SK-MEL-5 (cell line): Measurements from ENCODE around the gene EFHD1. TPM values are rescaled to one million over a fixed set of nuclear protein-coding genes. Genes with fewer than 3 reads are reported as not detected.

Experiments
- DNase-seq: peaks from one replicate; pipeline ENCODE4 v3.0.0-alpha.2; 2016; ENCODE audit warnings: low read depth, low spot score
- in situ Hi-C: cut with HindIII; loops from 2 replicates; pipeline ENCODE4 v1.10.0; 2016; ENCODE audit warnings: low sequenced_read_pairs, high pct_unique_total_duplicates, low pct_unique_long_range_greater_than_20kb
- polyA plus RNA-seq, 2 experiments: library from polyadenylated mRNA; depleted of rRNA; stranded (reverse); fragments of >200 nt; gene quantifications; 2 replicates each; pipeline ENCODE4 v1.2.3, GENCODE V29; 2015
- total RNA-seq: library from RNA; depleted of rRNA; stranded (reverse); fragments of >200 nt; shearing (Covaris generic); gene quantifications from 2 replicates; pipeline ENCODE4 v1.2.3, GENCODE V29; 2014; rRNA removed

EFHD1 gene, protein sequence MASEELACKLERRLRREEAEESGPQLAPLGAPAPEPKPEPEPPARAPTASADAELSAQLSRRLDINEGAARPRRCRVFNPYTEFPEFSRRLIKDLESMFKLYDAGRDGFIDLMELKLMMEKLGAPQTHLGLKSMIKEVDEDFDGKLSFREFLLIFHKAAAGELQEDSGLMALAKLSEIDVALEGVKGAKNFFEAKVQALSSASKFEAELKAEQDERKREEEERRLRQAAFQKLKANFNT
- total RNA-seq = 0.29 and 0.71 TPM in 2 replicates
- 3.7 and 4.0 TPM in 2 replicates for polyA plus RNA-seq (2015; cell fraction: cytosol; rRNA removed)
- 0.33 and 2.2 TPM in 2 replicates for polyA plus RNA-seq (2015; cell fraction: nucleus; rRNA removed)

DNA sequence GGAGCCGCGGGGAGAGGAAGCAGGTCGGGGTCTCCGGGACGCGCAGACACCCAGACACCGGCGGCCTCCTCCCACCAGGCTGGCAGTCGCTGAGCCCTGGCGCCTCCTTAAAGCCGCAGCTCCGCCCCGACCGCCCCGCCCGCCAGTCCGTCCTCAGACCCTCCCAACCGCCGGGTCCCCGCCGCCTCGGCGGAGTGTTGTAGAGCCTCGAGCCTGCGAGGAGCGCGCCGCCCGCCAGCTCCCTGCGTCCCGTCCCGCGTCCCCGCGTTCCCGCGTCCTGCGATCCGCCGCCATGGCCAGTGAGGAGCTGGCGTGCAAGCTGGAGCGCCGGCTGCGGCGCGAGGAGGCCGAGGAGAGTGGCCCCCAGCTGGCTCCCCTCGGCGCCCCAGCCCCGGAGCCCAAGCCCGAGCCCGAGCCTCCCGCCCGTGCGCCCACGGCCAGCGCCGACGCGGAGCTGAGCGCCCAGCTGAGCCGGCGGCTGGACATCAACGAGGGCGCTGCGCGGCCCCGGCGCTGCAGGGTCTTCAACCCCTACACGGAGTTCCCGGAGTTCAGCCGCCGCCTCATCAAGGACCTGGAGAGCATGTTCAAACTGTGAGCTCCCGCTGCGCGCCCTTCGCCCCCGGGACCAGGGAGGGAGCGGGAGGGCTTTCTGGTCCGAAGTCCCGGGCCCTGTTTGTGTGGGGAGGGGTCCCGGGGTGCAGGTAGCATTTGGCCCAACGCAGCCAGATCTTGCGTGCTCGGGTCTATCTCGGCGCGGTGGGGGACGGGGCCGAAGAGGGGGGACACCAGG, at the start of gene EFHD1:
Gene EFHD1, plus strand, starts transcription at position 192 of the 793 bp plus-strand sequence. Its CDS starts 101 bp downstream, at position 293.
- in situ Hi-C loops = no loop called here
- DNase-seq = peak; percentile 54

DNA sequence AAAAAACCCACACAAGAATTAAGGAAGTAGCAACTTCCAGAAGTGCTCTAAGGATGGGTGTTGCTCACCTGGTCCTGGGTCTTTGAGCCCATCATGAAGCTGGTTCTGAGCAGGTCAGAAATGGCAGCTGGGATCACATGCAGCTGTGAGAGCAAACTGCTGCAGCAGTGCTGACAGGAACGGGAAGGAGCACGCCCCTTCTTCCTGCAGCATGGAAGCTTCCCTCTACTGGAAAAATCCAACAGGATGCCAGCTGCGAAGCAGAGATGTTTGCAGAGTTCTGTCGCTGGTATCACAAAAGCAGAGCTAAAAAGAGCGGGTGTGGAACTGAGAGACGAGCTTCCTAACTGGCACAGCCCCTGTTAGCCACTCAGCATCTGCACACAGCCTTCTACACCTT, 49.2 kb upstream of the EFHD1 start:
- DNase-seq = no peak
- in situ Hi-C loops = no loop called here

DNA sequence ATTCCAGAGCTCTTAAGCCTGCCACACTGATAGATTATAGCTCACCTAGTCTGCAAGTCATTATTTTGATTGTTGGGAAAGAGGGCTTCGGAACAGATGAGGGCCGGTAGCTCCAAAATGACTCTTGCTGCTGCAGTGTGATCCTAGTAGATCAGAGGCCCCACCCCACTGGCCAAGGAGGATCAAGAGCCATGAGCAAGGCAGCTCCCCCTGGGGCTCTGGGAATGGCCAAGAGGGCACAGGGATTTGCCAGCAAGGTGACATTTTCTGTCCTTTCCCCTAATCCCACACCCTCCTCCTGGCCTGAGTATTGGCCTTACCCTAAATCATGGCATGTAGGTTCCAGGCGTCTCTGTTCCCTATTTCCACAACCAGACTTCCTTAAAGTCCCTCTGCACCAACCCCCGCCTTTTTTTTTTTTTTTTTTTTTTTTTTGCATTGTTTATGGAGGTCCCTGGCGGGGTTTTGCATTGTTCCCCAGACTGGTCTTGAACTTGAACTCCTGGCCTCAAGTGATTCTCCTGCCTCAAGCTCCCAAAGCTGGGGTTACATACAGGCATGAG, 46.4 kb upstream of the EFHD1 start:
- in situ Hi-C loops = no loop called here
- DNase-seq = no peak

DNA sequence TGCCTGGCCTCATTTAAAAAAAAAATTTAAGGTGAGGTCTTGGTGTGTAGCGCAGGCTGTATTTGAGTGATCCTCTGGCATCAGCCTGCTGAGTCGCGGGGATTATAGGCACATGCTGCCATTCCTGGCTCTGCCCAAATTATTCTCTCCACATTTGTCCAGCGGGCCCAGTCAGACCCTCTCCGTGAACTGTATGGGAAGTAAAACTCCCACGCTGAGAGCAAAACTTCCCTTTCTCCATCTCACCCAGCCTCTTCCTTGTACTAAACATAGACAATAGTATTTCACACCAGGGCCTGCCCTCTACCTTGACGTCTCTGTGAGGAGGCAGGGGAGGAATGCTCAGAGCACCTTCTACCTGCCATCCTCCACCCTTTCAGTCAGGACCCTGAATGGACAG, 45.9 kb upstream of the EFHD1 start:
- in situ Hi-C loops = no loop called here
- DNase-seq = no peak

DNA sequence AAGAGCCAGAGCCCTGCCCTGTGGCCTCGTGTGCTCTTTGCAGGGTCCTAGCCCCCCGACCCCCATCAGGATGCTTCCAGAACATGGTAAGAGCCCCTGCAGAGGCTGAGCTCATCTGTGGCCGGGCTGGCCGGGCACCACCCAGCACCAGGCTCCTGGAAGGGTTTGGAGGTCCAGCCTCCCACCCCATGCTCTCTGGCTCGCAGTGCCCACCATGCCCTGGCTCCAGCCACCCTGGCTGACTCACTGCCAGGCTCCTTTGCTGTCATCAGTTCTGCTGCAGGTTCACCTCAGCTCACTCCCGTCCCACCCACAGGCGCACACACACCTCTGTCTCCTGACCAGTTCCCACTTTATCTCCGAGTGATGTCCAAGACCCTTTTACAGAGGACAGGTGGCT, 45.4 kb upstream of the EFHD1 start:
- in situ Hi-C loops = no loop called here
- DNase-seq = no peak

DNA sequence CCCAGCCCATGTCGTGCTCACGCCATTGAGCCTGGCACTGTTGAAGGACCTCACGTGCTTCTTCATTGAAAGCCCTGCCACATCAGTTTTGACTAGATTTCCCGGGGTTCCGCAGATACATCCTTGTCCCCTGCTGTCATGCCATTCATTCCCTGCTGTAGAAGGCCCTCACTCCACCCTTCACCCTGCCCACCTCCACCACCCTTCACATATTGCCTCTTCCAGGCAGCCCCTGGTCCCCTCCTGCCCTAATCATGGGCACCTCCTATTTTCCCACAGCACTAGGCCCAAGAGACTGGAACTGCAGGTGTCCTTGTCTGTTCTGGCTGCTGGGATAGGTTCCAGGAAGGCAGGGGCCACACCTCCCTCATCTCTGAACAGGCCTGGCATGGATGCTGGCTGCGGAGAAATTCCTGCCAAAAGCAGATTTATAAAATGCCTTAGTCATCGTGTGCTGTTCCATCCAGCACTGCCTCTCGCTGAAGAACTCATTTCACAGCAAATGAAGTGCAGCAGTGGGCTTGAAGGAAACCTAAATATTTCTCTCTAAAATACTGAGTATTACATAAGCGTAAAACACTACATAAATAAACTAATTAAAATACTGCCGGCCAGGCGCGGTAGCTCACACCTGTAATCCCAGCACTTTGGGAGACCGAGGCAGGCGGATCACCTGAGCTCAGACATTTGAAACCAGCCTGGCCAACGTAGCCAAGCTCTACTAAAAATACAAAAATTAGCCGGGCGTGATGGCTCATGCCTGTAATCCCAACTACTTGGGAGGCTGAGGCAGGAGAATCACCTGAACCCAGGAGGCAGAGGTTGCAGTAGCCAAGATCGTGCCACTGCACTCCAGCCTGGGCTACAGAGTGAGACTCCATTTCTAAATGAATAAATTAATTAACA, 44.5 kb upstream of the EFHD1 start:
- no peak for DNase-seq
- in situ Hi-C loops = no loop called here

DNA sequence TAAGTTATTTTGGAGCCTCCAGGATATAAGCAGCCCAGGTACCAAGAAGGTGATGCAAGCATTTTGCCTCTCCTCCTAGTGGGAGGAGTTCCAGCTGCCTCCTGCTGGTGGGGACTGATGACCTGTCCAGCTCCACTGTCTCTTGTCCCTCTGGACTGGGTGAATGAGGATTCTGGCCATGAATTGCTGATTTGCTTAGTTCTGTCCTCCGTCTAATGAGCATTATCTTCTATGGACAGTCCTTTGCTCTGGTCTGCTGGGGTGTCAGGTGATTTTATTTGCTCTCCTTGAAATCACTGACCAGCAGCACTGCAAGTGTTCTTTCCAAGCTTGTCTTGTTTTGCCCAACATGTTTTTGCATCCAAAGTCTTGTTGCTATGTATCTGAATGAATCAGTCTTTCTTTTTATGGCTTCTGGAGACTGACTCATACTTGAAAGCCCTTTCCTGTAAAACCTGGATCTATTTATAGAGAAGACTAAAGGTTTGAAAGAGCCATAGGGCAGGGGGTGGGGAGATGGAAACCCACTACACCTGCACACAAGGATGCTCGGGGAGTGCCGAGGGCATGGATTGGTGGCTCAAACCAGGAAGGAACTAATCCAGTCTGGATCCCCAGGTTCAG, 40.5 kb upstream of the EFHD1 start:
- no peak for DNase-seq
- in situ Hi-C loops = no loop called here

DNA sequence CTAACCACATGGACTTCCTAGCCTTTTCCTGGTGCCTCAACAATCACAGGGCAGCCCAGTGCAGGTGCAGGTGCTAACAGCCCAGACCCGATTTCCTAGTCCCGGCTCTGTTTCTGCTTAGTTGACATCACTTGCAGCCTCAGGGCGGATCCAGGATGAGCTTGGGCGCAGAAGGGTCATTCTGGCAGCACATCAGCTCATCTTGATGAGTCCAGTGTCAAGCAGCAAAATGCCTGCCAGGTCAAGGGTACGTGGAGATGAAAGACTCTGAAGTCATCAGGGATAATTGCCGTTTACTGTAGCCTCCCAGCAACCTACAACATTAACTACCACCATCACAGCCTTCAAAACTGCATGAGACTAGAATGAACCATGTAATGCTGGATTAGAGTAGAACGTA, 39.4 kb upstream of the EFHD1 start:
- DNase-seq = no peak
- in situ Hi-C loops = no loop called here

DNA sequence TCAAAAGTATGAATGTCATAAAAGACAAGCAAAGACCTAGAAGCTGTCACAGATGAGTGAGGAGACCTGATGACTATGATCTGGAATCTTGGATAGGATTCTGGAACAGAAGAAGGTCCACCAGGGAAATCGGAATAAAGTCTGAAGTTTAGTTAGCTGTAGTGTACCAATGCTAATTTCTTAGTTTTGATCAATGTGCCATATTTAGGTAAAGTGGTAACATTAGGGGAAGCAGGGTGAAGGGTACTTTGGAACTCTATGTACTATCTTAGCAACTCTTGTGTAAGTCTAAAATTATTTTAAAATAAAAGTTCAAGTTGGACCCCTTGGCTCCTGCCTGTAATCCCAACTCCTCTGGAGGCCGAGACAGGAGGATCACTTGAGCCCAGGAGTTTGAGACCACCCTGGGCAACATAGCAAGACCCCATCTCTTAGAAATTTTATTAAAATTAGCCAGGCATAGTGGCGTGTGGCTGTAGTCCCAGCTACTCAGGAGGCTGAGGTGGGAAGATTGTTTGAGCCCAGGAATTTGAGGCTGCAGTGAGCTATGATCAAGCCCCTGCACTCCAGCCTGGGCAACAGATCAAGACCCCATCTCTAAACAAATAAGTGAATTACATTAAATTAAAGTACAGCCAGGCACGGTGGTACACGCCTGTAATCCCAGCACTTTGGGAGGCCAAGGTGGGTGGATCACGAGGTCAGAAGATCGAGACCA, 35.9 kb upstream of the EFHD1 start:
- DNase-seq = no peak
- in situ Hi-C loops = no loop called here

DNA sequence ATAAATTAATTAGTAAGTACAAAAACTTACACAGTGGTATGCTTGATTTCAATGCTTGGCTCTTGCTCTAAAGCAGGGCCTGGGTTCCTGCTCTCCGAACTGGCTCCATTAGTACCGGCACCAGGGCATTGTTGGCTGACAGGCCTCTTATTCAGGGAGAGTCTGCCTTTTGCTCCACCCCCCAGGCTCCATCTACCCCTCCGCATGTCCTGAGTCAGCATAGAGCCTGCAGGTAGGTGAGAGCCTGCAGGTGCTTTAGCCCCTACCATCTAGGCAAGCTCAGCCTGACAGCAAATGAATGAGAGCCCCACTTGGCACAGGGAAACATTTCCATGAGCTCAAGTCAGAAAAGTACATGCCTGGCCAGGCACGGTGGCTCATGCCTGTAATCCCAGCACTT, 35.1 kb upstream of the EFHD1 start:
- no peak for DNase-seq
- in situ Hi-C loops = no loop called here

DNA sequence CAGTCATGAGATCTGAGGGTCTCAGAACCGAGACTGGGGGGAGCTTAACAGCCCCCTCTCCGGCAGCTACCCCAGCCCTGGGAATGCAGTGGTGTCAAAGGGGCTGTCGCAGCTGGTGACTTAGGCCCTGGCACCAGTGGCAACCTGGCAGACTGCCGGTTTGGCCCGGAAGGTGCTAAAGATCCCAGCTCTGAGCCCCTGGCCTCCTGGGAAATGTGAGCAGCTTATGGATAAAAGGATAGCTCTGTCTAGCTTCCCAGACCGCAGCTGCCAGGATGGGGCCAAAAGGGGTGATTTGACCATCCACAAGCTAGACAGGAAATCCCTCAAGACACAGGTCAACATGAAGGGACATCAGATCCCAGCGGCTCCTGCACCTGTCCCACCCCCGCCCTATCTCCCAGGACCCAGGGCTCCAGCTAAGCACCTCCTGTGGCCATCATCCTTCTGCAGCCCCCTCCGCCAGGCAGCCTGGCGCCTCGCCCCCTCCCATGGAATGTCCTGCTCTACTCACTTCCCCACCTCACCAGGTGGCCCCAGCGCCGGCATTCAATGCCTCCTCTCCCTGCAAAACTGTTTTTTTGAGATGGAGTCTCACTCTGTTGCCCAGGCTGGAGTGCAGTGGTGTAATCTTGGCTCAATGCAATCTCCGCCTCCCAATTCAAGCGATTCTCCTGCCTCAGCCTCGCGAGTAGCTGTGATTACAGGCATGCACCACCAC, 33.2 kb upstream of the EFHD1 start:
- in situ Hi-C loops = no loop called here
- DNase-seq = no peak

DNA sequence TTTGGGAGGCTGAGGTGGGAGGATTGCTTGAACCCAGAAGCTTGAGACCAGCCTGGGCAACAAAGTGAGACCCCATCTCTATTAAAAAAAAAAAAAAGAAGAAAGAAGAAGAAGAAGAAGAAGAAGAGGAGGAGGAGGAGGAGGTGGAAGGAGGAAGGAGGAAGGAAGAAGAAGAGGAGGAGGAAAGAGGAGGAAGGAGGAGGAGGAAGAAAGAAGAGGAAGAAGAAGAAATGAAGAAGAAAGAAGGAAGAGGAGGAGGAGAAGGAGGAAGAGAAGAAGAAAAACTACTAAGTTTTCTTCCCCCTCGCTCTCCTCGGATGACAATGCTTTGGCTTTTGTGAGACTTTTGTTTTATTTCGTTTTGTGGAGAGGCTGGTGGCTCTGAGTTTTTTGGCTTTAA, 30.1 kb upstream of the EFHD1 start:
- in situ Hi-C loops = no loop called here
- DNase-seq = no peak

DNA sequence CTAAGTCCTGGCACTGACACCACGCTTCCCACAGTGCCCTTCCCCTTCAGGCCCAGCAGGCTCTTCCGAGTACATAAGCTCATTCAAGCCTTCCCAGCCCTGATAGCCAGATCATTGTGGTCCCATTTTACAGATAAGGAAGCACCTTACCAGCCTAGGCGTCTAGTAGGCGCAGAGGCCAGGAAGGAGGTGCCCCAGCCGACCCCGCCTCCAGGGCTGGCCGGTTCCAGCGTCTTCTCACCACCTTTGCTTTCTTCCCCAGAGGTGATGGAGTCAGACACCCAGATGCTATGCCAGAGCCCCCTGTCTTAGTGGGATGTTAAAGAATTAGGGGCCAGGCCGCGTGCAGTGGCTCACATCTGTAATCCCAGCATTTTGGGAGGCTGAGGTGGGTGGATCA, 28.9 kb upstream of the EFHD1 start:
- in situ Hi-C loops = no loop called here

DNA sequence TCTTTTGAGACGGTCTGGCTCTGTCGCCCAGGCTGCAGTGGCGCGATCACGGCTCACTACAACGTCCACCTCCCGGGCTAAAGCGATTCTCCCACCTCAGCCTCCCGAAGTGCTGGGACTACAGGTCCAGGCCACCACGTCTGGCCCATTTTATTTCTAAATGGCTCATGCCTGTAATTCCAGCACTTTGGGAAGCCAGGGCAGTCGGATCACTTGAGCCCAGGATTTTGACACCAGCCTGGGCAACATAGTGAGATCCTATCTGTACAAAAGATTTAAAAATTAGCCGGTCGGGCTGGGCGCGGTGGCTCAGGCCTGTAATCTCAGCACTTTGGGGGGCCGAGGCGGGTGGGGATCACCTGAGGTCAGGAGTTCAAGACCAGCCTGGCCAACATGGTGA, 26.4 kb upstream of the EFHD1 start:
- in situ Hi-C loops = no loop called here
- no peak for DNase-seq

More for the DNA sequence above, 28.9 kb upstream of the EFHD1 start:
- DNase-seq = no peak

DNA sequence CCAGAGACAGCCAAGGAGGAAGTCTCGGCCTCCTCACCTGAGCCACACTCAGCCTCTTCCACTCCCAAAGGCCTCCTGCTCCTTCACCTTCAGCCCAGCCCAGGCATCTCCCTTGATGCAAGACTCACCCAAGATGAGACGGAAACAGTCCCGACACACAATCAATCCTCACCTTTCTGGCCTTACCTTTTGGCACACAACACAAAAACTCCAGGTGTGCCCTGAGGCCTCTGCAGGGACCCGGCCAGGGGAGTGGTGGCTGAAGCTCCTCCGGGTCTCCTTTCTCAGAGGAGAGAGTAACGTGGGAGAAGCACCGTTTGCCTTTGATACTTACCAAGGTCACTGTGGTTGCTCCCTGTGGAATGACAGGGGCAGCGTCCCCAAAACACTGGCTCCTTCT, 23.8 kb upstream of the EFHD1 start:
- in situ Hi-C loops = no loop called here
- no peak for DNase-seq

DNA sequence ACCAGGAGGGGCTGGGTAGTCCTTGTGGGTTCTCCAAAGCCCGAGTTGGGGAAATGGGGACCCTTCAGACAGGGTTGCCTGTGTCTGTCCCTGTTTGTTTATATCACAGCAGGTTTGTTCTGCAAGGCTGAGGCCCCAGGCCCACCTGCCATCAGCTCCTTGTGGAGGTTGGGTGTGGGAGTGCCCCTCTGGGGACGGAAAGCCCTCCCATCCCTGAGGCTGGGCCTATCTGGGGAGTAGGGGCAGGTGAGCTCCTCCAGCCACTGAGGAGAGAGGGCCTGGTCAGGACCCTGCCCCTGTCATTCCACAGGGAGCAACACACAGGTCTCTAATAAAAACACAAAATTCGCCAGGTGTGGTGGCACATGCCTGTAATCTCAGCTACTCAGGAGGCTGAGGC, 23.3 kb upstream of the EFHD1 start:
- DNase-seq = no peak
- in situ Hi-C loops = no loop called here
